Ovary (tissue), 3 donors: ENCODE data around the gene SPATA3.

Experiments
- CTCF ChIP-seq, 3 donors: fragments of 450-650 bp in 2 of 3; fragments of 200-600 bp in 1 of 3; IDR thresholded peaks; one replicate each; pipeline versions ENCODE4 v1.5.1 to v1.8.0; 2016 to 2022; ENCODE audit warnings: antibody characterized with exemption in 3 of 3, mild to moderate bottlenecking in 1 of 3
- EP300 ChIP-seq: sonication (generic); formaldehyde crosslinking; IDR thresholded peaks from one replicate; pipeline ENCODE4 v1.6.1; 2017; ENCODE audit warnings: antibody characterized with exemption
- POLR2A ChIP-seq: fragments of 450-650 bp; IDR thresholded peaks from one replicate; pipeline ENCODE4 v1.6.1; 2017; ENCODE audit warnings: antibody characterized with exemption, mild to moderate bottlenecking, moderate library complexity
- donor health status: DM: no; HTN: no; CAD: no.

GRCh38 chr2:231036578-231037106, 40.7 kb downstream of the SPATA3 start:
- TF ChIP-seq CTCF (IDR thresholded peaks at IDR 0.05) (no peak), POLR2A (no peak), EP300 (no peak)
